ENCODE measurements around the gene ACAN.

GRCh38 chr15:88872706-88873105, 69.5 kb downstream of the ACAN start:
- TF ChIP-seq CTCF (conservative IDR thresholded peaks at IDR 0.05; ENCODE audit: low read depth, low read length) (no peak), EZH2 (IDR thresholded peaks at IDR 0.05; ENCODE audit: borderline replicate concordance, low read depth, low read length, poor library complexity, severe bottlenecking) (no peak)
